NCI-H446 (cell line): ENCODE data around the gene DPH7.
"Not testable (repeated sequence)": the region's sequence is repeated elsewhere in the genome, so short reads cannot be mapped to it uniquely, and the experiment has no call there.

ENCODE experiments used
- DNase-seq, 2 experiments: peaks; one replicate each; lab custom pipeline; 2025; lab: John Stamatoyannopoulos, UW

The DPH7 gene

DNA sequence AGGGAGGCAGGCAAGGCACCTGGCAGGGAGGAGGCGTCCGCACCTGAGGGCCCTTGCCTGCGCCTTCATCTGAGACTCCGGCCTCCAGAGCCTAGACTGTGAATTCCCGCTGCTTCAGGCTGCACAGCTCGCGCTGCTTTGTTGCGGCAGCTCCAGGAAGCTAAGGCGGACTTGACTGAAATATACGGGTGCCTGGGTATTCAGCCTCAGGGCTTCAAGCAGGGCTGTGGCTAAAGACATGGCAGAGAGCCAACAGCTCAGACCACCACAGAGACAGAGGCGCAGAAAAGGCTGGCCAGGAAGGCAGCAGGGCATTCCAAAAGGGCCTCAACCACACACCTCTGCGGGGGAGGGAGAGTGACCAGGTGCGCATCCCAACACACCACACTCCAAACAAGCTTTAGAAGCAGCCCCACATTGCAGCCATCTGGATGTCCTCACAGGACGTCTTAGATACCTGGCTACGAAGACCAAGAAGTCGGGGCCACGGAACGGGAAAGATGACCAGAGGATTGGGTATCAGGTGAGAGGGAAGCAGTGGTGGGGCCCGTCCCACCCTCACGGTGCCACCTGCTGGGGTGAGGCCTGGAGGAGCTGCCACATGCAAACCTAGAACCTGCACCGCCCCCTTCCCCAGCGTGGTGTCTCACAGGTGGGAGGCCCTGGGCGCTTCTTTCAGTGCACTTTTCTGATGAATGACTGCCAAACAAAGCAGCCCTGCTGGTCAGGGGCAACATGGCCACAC lies 1.7 kb upstream of the DPH7 start:
- no peak for DNase-seq

GRCh38 chr9:137579259-137579604 lies 507 bp upstream of the DPH7 start:
- no peak for DNase-seq

- DNase-seq, result no peak
Measured at GRCh38 chr9:137575716-137576411, 2.9 kb downstream of the DPH7 start.

GRCh38 chr9:137575364-137575715 lies 3.4 kb downstream of the DPH7 start:
- no peak for DNase-seq

GRCh38 chr9:137574192-137574591 lies 4.5 kb downstream of the DPH7 start:
- DNase-seq, result no peak

DNA sequence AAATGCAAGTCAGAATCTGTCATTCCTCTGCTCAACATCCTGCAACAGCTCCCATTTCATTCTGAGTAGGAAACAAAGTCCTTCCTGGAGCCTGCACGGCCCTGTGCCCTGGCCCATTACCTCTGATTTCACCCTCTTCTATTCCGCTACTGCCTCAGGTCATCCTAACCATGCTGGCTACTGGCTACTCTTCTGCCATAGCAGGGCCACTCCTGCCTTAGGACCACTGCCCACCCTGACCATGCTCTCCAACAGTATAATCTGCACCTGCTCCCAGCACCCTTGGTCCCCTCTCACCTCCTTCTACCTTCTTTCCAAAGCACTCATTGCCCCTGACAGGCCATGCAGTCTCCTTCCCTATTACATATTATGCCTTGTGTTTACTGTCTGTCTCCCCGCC lies 8.2 kb downstream of the DPH7 start:
- no peak for DNase-seq

GRCh38 chr9:137569609-137570203 lies 9.0 kb downstream of the DPH7 start:
- no peak for DNase-seq

GRCh38 chr9:137568445-137568844 lies 10.3 kb downstream of the DPH7 start:
- DNase-seq, result not testable (repeated sequence)

DNA sequence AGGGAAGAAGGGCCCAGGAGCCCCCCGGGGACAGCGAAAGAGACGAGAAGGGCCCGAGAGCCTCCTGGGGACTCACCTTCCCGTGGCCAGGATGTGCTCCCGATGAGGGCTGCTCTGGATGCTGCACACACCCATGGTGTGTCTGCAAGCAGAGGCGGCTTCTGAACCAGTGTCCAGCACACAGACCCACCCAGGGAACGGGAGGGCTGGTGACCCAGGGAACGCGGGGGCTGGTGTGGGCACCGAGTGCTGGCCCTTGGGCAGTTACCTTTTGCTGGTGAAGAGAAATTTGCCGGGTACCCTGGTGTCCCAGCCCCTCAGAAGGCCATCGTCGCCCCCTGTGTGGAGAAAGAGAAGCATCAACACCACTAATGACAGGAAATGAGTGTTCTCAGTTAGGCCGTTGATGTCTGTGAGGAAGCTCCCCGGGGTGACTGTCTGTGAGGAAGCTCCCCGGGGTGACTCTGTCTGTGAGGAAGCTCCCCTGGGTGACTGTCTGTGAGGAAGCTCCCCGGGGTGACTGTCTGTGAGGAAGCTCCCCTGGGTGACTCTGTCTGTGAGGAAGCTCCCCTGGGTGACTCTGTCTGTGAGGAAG lies 13.8 kb downstream of the DPH7 start:
- no peak for DNase-seq

GRCh38 chr9:137564134-137564533 lies 14.6 kb downstream of the DPH7 start:
- no peak for DNase-seq

DNA sequence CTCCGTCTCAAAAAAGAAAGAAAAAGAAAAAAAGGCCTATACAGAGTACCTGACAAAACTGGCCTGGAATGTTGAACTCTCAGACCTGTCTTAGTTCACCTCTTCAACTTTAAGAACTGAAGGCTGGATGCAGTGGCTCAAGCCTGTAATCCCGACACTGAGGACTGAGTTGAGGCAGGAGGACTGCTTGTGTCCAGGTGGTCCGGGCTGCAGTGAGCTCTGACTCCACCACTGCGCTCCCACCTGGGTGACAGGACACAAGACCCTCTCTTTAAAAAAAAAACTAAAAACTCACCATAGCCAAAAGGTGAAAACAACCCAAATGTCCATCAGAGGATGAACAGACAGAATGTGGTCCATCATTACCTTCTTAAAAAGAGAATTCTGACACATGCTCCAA lies 20.6 kb downstream of the DPH7 start:
- DNase-seq, result no peak

DNA sequence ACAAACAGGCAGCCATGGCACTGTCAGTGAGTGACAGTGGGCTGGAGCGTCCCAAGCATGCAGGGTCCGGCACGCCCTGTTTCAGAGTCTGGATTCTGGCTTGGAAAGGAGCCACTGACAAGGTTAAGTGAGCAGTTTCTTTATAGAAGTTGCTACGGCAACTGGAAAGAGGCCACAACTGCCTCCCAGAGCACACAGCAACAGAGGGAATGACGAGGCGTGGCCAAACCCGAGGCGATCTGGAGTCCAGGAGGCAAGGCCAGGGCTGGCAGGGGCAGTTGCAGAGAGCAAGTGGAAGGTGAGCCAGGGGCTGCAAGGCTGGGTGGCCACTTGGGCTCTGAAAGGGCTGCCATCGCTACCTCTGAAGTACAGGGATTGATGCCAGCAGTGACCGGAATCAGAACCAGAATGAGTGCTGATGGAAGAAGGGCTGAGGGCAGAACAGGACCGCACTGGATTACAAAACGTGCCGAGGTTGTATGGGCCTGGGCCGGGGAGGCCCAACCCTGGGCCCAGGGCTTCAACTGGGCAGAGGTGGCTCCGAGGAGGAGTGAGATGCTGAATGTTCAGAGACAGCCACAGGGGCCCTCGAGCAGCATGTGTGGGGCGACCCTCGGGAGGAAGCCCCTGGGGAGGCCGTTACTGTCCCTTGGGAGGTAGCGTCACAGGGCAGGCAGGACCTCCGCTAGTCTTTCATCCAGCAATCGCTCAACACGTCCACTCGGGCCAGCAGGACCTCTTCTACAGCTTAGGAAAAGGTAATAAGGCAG lies 22.5 kb downstream of the DPH7 start:
- DNase-seq, result no peak

DNA sequence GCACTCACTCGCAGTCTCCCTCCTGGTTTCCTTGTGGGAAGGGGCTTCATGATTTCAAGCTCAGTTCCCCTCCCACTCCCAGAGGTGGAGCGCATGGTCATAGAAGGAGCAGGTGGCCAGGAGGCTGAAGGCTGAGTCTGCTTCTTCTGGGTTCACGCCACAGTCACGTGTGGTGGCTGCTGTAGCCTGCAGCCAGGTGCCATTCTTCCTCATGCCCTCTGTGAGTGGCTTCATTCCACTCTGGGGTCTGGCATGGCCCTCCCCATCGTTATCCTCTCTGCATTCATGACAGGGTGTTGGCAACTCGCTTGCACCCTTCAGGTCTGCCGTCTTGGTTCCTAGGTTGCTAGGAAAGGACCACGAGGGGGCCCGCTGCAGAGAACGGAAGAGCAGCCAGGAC lies 23.5 kb downstream of the DPH7 start:
- DNase-seq, result no peak

DNA sequence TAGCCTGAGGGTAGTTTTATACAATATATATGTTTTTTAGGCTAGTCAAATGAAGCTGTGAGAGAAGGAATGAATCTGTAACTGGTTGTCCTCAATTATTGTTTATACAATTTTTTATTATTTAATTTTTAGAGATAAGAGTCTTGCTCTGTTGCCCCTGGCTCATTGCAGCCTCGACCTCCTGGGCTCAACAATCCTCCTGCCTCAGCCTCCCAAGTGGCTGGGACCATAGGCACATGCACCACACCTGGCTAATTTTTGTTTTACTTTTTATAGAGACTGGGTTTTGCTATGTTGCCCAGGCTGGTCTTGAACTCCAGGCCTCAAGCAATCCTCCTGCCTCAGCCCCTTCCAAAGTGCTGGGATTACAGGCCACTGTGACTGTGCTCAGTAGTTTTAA lies 24.4 kb downstream of the DPH7 start:
- no peak for DNase-seq

DNA sequence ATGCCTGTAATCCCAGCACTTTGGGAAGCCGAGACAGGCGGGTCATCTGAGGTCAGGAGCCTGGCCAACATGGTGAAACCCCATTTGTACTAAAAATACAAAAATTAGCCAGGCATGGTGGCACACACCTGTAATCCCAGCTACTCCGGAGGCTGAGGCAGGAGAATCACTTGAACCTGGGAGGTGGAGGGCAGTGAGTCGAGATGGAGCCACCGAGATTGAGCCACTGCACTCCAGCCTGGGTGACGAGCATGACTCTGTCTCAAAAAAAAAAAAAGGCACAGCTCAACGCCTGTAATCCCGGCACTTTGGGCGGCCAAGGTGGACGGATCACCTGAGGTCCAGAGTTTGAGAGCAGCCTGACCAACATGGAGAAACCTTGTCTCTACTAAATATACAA lies 25.1 kb downstream of the DPH7 start:
- not testable (repeated sequence) for DNase-seq

GRCh38 chr9:137552022-137552768 lies 26.5 kb downstream of the DPH7 start:
- peak in 1 of 2 experiments; percentile 19 for DNase-seq

- peak; percentile 27 to 81 for DNase-seq
Measured at GRCh38 chr9:137551264-137552021, 27.3 kb downstream of the DPH7 start, which contains the start of gene MRPL41. TSS of gene MRPL41 (plus strand) at chr9:137551879. CDS start at chr9:137552082, 203 bp downstream.

GRCh38 chr9:137550958-137551263 lies 27.8 kb downstream of the DPH7 start:
- DNase-seq, result not testable (repeated sequence)

- DNase-seq, result peak in 1 of 2 experiments; percentile 67
Measured at GRCh38 chr9:137550231-137550621, 28.5 kb downstream of the DPH7 start, which contains the start of gene PNPLA7. TSS of gene PNPLA7 (minus strand) at chr9:137550402. CDS start at chr9:137550197, 205 bp downstream.

- DNase-seq, result no peak
Measured at GRCh38 chr9:137547687-137548543, 30.8 kb downstream of the DPH7 start.
